NCI-H2029 (cell line): Measurements from ENCODE around the gene TMEM109.

Experiments
- DNase-seq: peaks from one replicate; lab custom pipeline; 2025; lab: John Stamatoyannopoulos, UW

Gene TMEM109, protein sequence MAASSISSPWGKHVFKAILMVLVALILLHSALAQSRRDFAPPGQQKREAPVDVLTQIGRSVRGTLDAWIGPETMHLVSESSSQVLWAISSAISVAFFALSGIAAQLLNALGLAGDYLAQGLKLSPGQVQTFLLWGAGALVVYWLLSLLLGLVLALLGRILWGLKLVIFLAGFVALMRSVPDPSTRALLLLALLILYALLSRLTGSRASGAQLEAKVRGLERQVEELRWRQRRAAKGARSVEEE

DNA sequence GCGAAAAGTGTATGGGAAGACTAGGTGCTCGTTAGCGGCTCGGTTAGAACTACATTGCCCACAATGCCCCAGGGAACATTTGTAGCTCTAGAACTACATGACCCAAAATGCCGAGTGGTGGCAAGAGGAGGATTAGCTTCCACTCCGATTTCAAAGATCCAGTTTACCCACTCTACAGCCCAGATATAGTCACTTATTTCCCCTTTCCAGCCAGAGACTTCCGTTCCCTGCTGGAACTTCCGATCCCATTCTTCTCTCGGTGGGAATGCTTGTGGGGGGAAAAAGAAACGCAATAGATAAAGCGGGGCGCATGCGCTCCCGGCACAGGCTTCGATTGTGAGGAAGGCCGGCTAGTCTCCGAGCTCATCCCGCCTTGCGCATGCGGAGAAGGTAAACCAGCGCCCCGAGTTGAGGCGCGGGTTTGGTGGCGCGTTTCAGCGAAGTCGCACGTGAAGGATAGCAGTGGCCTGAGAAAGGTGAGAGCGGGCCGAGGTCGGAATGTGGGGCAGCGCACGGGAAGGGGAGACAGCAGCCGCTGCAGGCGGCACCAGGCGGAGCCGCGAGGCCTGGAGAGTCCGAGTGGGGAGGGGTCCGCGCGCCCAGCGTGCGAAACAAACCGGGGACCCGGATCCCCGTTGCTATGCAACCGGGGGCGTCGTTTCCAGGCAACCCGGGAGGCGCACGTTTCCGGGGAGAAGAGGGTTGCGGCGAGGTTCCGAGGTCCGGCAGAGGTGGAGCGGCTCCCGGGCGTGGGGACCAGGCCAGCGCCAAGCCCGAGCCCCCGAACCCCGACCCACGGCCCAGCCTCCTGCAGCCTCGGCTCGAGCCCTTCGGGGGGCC, at the start of gene TMEM109:
TMEM109 (plus strand) TSS at position 366 of the 840 bp plus-strand sequence. CDS start 5,536 bp downstream, outside the sequence.
- peak; percentile 91 for DNase-seq

DNA sequence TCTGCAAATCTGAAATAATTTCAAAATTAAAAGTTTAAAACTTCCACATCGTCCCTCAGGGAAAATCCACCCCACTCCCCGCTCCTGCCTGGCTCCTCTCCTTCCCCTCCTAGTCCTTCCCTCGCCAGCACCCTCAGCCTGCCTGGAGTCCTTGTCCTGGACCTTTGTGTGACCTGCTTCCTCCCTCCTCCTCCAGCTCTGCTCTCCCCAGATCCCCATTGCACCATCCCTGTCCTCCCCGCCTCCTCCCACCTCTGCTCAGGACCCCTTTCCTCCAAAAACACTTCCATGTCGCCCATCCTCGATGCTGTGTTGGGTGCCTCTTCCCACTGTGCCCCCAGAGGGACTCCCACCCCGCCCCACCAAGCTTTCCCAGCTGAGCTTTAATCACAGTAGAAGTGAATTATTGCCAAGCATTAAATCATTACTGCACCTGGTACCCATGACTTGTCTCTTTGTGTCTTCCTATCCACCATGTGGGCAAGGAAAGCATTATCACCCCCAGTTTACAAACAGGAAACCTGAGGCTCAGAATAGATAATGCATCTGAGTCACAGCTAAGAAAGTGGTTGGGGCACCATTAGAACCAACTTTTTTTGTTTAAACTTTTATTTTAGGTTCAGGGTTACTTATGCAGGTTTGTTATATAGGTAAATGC, 49.0 kb upstream of the TMEM109 start:
- no peak for DNase-seq

DNA sequence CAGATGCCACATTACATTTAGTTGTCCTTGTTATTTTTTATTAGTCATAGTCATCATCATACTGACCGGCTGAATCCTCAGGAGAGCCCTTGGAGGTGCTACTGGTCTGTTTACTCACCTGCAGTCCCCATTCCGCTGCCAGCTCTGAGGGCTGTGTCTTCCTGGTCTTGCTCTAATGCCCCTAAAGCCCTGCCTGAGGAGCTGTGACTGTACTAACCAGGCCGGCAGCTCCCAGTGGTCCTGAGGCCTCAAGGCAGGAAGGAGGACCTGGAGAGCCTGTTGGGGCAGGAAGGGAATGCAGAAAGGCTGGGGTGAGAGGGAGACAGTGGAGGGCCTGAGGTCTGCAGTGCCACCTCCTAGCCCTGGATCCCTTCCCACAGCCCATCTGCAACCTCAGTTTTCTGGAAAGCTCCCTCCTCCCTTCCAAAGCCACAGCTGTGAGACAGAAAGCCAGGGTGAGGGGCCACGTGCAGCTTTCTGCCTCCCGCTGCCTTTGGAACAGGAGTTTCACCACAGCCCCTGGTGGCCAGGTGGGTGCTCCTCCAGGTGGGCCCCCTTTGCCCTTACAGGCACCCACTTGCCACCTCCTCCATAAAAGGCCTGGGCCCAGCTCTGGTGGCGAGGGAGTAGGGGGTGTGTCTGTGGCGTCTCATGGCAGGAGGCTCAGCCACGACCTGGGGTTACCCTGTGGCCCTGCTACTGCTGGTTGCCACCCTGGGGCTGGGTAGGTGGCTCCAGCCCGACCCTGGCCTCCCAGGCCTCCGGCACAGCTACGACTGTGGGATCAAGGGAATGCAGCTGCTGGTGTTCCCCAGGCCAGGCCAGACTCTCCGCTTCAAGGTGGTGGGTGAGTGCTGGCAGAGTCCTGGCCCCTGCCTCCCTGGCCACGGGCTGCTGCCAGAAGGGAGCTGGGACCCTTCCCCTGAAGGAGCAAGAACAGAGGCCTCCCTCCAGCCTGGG, 46.8 kb upstream of the TMEM109 start, which contains the start of gene ZP1:
ZP1 (plus strand) TSS at position 632 of the 960 bp plus-strand sequence; CDS start at position 652, 20 bp downstream.
- peak; percentile 92 for DNase-seq

DNA sequence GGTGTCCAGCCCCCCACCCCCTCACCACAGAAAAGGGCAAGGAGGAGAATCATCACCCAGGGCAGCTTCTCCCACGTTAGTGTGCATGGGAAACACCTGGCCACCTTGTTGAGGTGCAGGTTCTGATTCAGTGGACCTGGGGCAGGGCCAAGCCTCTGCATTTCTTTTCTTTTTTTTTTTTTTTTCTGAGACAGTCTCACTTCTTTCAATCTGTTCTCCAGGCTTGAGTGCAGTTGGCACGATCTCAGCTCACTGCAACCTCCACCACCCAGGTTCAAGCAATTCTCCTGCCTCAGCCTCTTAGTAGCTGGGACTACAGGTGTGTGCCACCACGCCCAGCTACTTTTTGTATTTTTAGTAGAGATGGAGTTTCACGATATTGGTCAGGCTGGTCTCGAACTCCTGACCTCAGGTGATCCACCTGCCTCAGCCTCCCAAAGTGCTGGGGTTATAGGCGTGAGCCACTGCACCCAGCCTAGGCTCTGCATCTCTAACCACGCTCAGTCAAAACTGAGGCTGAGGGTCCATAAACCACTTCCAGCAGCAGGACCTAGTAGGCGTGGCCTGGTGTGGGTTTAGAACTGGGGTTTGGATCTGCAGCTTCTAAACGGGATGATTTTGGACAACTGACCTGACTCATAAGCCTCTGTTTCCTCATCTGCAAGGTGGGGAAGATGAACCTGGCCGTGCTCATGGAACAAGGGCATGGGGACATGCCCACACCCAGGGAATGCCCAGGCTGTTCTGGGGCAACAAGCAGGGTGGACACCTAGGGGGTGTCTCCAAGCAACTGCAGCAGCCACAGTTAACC, 45.9 kb upstream of the TMEM109 start:
- no peak for DNase-seq

DNA sequence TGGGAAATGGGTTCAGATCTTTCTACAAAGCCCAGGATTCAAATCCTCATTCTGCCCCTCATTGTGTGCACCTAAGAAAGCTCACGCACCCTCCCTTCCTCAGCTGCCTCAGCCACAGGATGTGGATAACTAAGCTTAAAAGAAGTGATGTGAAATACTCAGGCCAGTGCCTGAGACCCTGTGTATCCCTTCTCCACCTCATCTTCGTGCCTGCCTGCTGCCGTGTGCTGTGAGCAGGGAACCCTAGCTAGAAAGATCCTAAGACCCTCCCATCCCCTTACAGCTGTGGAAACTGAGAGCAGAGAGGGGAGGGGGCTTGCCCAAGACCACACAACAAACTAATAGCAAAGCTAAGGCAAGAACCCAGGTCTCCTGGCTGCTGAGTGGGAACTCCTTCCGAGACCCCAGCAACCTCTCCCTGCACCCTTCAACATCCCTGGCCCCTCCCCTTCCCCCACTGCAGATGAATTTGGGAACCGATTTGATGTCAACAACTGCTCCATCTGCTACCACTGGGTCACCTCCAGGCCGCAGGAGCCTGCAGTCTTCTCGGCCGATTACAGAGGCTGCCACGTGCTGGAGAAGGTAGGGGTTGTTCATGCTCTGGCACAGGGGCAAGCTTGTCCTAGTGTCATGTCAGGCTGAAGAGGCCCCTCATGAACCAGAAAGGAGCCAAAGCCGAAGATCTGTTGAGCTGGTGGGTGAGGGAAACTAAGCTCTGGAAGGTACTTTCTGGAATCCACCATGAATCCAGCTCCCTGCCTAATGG, 45.1 kb upstream of the TMEM109 start:
- no peak for DNase-seq

DNA sequence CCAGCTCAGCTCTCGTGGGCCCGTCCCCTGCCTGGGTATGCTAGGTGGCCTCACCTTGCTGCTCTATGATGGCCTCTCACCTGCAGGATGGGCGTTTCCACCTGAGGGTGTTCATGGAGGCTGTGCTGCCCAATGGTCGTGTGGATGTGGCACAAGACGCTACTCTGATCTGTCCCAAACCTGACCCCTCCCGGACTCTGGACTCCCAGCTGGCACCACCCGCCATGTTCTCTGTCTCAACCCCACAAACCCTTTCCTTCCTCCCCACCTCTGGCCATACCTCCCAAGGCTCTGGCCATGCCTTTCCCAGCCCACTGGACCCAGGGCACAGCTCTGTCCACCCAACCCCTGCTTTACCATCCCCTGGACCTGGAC, 44.5 kb upstream of the TMEM109 start:
- no peak for DNase-seq

DNA sequence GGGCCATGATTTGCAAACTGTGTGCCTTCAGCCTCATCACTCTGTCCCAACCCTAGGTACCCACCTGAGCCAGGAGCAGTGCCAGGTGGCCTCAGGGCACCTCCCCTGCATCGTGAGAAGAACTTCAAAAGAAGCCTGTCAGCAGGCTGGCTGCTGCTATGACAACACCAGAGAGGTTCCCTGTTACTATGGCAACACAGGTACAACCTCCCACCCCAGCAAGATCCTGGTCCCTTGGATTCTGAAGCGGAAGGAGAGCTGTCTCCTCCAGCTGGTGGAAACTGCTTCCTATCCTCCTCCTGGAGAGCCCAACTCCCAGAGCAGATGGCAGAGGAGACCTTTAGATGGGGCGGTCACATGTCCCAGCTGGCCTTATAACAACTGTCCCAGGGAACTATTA, 43.7 kb upstream of the TMEM109 start:
- DNase-seq: peak; percentile 57

DNA sequence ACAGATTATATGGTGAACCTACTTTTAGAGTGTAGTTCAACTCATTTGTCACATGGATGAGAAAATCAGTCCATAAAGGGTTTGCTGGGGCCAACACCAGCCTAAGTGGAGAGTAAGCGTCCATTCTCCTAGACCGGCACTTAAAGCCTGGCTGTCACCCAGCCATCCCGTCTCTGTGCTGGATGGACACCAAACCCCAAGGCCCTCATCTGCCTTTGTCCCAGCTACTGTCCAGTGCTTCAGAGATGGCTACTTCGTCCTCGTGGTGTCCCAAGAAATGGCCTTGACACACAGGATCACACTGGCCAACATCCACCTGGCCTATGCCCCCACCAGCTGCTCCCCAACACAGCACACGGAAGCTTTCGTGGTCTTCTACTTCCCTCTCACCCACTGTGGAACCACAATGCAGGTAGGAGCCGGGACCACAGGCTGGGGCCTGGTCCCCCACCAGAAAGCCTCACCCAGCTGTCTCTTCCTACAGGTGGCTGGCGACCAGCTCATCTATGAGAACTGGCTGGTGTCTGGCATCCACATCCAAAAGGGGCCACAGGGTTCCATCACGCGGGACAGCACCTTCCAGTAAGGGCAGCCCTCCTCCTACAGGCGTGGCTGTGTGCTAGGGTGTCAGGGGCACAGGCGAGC, 43.1 kb upstream of the TMEM109 start:
- no peak for DNase-seq

DNA sequence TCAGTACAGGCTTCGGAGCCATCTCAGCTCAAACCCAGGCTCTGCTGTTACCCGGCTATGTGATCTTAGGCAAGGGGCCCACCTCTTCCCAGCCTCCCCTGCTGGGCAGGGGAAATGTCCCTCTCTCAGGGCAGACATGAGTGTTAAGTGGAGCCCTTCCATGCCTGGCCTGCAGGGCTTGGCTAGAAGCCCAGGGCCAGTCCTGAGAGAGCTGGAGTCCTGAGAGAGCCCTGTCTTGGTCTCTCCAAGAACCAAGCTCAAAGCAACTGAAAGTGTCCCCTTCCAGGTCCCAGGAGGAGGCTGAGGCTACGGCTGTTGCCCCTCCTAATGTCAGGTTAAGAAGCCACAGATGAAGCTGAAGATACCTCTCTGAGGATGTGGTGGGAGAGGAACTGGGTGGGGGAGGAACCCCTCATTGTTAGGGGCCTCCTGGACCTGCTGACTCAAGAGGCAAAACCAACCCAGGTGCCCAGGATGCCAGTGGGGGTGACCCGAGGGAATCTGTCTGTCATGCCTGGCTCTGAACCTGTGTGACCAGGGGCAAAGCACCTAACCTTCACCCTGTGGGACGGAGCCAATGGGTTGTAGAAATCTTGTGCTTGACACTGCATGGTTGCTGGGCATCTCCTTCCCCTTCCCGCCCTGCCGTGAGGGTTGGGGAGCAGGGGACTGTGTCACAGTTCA, 42.4 kb upstream of the TMEM109 start:
- no peak for DNase-seq

DNA sequence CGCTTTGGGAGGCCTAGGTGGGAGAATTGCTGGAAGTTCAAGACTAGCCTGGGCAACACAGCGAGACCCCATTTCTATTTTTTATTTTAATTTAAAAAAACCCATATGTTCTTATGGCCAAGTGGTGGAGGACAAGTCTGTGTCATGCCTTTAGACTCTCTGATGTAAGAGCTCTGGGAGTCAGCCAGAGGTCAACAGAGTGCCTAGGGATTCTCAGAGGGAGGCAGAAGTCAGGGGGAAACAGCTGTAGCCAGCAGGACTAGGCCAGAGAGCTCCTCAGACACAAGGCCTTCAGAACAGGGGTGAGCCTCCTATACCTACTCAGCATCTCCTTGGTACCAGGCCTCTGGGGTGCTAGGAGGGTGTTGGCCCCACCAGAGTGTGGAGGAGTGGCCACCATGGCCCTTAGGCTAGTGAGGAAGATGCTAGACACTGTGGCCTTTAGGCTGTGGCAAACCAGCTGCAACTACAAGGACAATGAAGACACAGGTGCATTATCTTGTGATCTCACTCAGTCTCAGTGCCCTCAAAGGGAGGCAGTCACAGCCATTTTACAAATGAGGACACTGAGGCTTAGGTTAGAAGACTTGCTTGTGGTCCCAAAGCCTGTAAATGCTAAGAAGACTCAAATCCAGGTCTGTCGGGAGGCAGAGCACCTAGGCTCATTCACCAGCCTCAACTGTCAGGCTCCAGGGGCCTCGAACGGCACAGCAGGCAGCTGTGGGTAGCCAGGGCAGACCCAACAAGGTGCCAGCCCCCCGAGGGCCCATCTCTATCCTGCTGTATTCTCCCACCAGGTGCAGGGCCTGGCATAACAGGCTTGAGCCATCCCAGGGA, 41.6 kb upstream of the TMEM109 start:
- DNase-seq: no peak

DNA sequence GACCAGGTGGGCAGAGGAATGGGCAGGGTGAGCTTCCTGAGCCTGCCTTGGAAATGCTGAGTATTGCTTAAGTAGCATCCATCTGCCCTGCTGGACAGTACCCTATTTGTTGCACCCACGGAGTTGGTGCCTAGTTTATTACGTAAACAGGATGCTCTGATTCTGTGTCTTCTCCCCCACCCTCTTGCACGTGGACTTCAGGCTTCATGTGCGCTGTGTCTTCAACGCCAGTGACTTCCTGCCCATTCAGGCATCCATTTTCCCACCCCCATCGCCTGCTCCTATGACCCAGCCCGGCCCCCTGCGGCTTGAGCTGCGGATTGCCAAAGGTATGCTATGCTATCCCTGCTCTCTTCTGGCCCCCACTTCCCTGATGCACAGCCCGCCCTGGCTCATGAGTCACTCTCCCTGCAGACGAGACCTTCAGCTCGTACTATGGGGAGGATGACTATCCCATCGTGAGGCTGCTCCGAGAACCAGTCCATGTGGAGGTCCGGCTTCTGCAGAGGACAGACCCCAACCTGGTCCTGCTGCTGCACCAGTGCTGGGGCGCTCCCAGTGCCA, 40.9 kb upstream of the TMEM109 start:
- DNase-seq: no peak

DNA sequence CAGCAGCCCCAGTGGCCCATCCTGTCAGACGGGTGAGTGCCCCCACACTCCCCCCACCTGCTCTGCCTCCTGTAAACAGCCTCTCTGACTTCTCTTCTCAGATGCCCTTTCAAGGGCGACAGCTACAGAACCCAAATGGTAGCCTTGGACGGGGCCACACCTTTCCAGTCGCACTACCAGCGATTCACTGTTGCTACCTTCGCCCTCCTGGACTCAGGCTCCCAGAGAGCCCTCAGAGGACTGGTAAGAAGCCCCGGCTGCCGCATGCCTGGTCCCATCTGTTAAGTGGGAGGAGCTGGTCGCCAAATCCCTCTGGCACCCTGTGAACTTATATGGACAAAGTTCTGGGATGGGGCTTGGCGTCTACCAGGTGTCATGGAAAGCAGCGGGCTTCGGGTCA, 40.4 kb upstream of the TMEM109 start:
- no peak for DNase-seq

DNA sequence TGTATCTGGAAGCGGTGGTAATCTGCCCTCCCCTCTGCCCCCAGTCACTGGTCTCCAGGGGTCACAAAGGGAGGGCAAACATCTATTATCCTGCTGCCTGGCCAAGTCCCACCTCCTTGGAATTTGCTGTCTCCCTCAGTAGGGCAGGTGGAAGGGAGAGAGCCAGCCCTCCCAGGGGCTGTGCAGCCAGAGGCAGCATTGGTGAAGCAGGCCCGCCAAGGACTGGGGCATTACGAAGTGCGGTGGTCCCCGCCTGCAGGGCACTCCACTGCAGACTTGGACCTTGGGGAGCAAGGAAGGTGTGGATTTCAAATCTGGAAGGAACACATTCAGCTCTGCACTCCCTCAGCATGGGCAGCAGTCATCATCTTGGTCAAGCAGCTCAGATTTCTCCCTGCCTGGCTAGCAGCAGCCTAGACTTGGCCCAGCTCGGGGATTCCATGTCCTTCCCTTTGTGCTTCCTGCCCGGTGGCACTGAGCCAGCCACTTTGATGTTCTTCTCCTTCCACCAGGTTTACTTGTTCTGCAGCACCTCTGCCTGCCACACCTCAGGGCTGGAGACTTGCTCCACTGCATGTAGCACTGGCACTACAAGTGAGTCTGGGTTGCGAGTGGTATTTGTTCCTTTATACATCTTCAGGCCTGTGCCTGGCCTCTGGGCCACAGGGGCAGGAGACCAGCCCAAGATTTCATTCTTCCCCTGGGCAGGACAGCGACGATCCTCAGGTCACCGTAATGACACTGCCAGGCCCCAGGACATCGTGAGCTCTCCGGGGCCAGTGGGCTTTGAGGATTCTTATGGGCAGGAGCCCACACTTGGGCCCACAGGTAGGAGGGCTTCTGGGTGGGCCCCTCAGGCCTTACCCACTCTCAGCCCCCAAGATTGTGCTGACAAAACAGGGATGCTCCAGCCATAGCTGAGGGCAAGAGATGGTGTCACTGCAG, 39.3 kb upstream of the TMEM109 start:
- no peak for DNase-seq

DNA sequence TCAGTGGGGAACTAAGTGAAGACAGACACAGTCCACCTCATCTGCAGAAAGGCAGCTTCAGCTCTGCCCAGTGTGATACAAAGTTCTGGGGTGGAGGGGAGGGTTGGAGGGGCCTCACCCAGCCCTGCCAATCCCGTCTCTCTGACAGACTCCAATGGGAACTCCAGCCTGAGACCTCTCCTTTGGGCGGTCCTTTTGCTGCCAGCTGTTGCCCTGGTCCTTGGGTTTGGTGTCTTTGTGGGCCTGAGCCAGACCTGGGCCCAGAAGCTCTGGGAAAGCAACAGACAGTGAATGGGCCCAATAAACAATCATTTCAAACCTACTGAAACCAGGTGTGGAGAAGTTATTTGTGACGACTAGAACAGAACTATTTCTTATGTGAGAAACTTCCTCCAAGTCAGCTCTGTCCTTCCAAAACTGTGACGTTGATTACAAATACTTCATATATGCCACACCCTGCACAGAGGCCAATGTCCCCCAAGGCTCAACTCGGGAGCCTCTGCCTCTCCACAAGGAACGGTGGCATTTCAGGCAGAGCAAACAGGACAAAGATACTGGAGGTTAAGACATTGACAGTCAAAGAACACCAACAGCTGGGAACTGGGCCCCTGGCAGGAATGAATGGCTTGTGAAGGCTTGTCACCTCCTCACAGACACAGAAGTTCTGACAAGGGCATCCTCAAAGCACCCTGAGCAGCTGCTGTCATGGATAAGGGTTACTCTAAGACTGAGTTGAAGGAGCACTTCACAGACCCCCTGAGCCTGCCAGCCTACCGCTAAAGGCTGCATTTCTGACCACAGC, 38.4 kb upstream of the TMEM109 start:
- DNase-seq: no peak

DNA sequence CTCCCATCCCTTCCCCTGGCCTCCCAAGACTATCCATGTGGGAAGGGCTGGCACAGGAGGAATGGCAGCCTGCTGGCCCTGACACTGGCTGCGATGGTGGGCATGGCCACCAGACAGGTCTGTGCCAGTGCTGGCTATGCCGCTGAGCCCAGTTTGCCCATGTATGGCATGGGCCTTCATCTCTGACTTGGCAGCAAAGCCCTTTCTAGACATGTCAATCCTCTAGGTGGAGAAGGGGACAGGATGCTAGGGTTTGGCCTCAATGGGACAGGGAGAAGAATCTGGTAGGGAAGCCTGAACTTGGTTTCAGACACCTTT, 37.8 kb upstream of the TMEM109 start:
- no peak for DNase-seq
